GM19025 (cell line): Measurements from ENCODE around the gene SLC49A4.

Experiments used
- ATAC-seq: cut with Tn5 transposase; IDR thresholded peaks from one replicate; pipeline ENCODE4 v1.9.1; 2021; ENCODE audit warnings: mild to moderate bottlenecking, low read depth, moderate library complexity; ENCODE audit not compliant: unreplicated experiment

SLC49A4 gene

DNA sequence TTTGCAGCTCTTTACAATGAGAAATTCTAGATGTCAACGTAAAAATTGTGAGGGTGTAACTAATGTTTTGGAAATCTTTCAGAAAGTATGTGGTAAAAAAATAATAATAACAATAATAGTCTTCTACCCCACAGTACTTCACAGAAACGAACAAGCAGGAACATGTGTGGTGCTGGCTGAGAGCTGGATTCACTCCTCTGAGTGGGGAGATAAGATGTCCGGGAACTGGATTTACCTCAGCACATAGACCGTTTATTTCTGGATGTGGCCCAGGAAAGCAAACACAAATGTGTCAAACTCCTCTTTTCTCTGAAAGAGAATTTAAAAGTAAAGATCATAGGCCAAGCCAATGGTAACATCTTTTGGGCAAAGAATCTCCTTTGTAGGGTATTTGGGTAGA lies 103.4 kb downstream of the SLC49A4 start:
- no peak for ATAC-seq

DNA sequence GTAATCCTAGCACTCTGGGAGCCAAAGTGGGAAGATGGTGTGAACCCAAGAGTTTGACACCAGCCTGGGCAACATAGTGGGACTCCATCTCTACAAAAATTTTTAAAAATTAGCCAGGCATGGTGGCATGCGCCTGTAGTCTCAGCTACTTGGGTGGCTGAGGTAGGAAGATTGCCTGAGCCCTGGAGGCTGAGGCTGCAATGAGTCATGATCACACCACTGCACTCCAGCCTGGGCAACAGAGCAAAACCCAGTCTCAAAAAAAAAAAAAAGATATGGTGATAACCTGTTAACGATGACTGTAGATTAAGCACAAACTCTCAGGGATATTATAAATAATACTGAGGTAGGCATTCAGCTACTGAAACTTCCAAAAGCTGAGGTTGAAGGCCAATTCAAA lies 107.5 kb downstream of the SLC49A4 start:
- no peak for ATAC-seq

DNA sequence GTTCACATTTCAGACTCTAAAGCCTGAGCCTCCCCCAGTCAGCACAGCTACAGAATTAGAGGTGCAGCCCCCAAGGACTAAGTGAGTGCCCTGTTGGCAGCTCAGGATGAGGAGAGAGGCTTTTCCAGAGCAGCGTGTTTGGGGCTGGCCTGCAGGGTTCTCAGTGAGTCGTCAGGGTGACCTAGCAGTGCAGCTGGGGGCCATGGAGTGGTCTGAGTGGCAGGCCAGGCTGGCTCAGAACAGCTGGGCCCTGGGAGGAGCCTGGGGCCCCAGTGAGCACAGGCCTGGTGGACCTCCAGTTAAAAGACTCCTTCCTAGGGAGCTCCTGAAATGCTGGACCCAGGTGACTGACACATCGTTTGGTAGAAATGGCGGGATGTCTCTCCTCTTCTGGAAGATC lies 108.3 kb downstream of the SLC49A4 start:
- ATAC-seq, result no peak

DNA sequence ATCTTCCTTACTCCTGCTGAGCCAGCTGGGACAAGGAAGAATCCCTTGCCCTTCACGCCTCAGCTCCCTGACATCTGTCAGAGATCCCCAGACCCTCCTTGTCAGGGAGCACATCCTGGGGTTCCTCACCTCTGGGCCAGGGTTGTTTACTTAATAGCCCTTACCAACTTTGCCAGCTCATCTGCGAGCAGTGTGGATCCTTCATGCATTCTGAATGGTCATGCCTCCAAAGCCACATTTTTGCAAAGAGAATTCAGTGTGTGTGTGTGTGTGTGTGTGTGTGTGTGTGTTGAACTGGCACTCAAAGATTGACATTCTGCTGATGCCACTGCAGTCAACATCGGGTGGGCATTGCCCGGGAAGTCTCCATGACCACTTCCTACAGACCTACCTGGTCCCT lies 112.6 kb downstream of the SLC49A4 start:
- no peak for ATAC-seq

DNA sequence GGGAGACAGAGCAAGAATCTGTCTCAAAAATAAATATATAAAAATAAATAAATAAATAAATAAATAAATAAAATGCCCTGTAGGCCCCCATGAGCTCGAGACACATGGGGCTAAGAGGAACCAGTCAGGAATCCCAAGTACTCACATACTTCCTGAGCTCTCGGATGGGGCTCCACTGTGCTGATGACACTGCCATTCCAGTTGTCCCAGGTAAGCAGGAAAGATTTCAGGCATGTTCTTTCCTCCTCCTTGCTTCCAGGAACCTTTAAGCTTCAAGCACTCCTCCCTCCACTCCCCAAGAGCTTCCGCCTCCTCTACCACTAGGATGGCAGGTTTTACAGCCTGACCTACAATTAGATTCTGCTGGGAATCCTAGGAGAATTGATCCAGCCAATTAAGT lies 113.4 kb downstream of the SLC49A4 start:
- no peak for ATAC-seq

DNA sequence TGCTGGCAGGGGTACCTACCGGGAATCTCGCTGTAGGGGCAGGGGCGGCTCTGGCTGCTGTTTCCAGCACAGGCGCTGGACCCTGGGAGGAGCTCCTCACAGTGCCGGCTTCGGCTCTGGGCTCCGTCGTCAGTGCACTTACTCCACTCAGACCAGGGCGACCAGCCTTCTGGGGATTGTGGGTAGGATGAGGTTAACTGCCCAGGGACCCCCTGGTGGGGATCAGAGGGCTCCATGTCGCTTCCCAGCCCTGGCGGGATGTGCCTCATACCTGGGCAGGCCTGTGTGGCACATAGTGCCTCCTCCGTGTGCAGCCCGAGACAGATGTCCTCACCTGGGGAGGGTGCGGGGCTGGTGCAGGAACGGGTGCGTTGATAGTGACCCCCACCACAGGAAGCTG lies 117.0 kb downstream of the SLC49A4 start:
- no peak for ATAC-seq

DNA sequence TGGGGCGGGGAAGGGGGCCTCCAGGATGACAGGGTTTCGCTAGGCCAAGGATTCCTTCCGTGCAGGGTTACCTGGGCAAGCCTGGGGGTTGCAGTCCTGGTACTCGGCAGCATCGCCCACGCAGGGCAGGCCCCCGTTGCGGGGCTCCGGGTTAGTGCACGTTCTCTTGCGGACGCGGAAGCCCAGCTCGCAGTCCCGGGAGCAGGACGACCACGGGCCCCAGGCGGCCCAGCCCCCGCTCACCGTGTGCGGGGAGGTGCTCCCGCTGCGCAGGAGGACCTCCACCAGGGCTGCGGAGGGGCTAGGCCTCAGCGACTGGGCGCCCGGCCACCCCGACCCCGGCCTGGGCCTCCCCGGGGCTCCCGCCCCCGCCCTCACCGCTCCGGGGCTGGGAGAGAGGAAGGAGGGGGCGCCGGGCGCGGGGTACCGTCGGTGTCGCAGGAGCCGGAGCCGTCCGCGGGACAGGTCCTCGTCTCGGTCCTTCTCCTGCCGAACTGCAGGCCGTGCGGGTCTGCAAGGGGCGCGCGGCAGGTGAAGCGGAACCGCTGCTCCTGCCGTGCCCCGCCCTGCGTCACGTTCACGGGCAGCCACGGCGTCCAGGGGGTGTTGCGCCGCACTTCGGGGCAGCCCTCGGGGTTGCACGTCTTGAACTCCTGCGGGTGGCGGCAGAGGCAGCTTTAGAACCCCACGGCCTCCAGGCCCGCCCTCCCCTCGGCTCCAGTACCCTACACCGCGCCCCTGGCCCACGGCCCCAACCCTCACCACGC lies 118.1 kb downstream of the SLC49A4 start:
- ATAC-seq, result no peak

DNA sequence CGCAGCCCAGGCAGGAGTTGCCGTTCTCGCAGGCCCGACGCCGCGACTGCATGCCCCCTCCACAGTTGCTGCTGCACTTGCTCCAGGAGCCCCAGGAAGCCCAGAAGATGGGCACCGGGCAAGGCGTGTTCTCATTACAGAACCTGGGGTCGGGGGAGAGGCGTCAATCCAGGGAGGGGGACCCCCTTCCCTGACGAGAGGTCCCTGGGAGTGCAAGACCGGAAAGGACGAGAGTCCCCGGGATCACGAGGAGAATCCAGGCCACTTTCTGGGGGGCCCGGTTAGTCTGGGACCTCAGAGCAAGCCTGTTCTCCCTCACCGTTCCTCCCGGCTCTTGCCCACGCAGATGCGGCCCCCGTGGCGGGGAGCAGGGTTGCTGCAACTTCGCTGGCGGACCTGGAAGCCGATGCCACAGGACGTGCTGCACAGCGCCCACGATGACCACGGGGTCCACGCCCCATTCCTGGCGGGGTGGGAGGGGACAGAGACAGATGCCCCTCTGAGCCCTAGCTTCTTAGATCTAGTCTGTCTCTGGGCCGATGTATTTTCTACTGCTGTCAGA lies 118.8 kb downstream of the SLC49A4 start:
- ATAC-seq, result no peak

DNA sequence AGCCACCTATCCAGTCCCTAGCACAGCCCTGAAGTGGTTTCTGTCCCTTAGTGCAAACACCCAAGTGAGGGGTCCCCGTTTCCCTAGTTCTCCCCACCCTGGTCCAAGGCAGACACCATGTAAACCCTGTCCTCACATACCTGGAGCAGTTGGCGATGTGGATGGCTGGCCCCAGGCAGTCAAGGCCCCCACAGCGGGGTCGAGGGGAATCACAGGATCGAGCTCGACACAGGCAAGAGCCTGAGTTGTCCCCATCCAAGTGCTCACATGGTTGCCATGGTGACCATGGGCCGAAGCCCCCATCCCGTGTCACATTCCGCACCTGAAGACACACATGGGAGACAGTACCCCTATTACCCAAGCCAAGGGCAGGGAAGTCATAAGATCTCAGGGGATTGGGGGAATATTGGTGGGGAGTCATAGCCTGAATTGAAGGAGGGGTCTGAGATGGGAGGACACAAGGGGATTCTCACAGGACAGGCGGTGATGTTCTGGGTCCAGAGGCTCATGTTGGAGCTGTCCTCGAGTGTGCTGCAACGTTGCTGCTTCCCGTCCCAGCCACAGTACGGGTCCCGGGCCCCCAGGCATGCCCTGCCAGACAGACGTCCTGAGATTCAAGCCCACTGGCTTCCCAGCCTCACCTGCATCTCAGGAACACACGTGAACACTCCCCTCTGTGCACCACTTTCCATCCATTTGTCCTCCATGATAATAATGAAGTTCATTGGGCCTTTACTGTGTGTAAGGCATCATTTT lies 120.6 kb downstream of the SLC49A4 start:
- no peak for ATAC-seq

DNA sequence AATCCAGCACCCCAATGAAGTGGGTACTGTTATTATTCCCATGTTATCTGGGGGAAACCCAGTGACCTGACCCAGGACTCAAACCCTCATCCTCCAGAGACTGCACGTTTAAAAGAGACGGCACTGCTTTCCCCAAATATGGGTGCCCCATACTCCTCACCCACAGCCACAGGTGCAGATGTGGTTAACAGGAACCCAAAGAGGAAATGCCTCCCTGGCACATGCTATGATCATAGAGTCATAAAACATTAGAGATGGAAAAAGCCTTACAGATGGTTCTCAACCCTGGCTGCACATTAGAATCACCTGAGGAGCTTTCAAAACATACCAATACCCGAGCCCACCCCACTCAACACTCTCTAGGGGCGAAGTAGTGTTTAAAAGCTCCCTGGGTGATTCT lies 121.2 kb downstream of the SLC49A4 start:
- ATAC-seq, result no peak

DNA sequence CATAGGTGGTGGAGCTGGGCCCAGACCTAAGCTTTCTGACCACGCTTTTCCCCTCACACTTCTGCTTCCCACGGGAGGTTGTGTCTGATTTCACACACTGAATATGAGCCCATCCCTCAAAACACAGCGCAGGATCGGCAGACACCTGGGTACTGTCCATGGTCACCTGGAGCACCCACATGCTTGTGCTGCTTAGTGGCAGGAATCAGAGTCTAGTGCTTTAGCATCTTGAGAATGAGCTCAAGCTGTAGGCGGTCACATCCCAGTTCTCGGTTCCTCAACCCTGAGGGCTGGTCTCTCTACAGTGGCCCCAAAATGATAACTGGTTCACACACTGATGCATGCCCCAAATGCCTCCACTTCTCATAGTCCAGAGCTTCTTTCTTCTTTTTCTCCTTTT lies 121.7 kb downstream of the SLC49A4 start:
- ATAC-seq, result no peak

DNA sequence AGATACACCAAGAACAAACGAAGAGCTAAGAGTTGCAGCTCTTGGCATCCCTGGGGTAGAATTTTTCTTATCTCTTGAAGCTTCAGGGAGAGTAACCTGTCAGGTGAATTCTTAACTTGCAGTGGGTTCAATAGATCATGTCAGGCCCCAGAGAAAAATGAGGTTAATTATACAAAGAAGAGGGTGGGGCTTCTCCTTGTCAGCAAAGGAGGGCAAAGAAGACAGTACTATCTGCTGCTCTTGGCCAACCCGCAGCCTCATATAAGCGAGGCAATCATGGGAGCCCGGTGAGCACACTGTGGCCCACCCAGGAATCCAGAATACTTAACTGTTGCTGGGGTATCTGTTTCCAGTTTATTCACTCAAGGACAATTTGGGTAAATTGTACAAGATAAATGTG lies 122.5 kb downstream of the SLC49A4 start:
- ATAC-seq, result no peak

DNA sequence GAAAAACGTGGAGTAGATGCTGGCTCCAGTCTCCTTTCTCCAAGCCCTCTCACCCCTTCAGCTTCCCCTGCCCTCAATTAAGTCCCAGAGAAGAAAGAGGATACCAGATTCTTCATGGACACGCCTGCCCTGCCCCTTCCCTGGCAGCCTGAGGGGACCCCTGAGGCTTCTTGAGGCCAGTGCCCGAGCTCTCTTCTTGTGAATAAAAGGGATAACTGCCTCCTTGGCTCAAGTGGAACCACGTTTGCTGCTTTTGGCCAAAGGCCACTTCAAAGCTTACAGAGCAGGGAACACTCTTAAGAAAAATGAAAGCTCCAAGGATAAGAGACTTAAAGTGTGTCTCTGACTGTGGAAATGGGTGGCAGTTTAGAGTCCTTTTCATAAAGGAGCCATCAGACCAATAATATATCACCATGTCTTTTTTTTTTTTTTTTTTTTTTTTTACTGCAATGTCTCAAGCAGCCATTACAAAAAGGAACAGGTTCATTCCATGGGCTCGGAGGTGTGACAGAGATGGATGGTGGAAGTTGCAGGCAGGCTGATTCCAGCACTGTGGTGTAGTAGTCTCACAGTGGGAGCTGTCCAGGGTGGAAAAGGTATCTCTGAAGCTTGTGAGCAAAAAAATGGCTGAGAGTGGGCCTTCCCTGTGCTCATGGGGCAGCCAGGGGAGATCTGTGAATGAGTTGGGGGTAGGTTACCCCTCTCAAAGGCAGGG lies 123.9 kb downstream of the SLC49A4 start:
- no peak for ATAC-seq

DNA sequence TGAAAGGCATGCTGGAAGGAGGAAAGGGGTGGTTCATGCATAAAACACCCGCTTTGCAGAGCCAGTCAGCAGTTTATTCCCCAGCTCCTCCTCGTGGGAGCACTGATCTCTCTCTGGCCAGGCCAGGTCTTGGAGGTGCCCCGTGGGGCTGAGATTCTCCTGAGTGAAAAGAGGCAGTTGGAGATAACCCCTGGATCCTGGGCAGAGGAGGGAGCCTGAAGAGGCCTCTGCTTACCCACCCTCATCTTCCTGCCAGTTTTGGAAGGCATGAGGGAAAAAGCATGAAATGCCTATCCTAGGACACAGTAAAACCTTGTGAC lies 124.4 kb downstream of the SLC49A4 start:
- no peak for ATAC-seq

DNA sequence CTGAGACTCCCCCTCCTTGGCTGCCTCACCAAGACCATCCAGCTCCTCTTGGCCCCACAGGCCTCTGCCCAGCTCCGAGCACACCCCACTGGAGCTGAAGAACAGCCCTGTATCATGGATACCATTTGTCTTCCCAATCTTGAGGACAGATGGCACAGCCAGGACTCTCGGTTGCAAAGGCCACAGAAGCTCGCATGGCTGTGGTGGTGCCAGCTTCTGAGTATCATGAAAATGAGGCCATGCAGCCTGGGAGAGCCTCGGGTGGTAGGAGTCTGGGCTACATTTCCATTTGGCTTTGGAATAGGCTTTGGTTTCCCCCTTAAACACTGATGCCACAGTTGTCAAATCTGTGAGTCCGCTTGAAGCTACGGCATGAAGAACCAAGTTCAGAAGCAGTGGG lies 126.1 kb downstream of the SLC49A4 start:
- no peak for ATAC-seq

DNA sequence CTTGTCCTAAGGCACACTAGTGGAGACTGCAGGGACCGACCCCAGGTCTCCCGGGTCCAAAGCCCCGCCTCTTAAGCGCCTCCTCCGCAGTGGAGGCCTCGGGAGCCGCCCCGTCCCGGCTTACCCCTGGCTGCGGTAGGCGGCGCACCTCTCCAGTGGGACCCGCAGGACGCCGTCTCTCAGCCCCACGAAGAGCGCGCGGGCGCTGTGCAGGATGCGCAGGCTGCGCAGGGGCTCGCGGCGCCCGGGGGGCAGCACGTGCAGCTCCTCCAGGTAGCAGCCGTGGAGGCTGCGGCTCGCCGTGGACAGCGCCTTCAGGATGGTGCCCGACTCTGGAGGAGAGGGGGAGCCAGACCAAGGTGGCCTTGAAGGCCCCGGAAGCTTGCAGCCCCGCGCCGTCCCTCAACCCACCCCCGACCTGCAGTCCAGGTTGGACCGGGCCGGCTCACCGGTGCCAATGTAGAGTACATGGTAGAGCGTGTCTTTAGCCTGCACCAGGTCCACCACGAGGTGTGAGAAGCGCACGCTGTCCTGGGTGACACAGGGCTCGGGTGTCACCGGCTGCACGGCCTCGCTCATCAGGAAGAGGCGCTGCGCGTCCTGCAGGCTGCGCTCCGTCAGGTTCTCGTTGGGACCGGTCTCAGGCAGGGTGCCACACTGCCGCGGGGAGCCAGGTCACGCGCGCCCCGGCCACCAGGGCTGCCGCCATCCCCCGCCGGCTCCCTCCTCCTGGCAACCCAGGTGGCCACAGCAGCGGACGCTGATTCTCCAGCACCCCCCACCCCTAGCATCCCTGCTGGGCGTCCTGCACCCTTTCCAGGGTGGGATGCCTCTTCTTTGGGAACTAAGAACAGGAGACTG lies 127.2 kb downstream of the SLC49A4 start:
- ATAC-seq, result no peak

DNA sequence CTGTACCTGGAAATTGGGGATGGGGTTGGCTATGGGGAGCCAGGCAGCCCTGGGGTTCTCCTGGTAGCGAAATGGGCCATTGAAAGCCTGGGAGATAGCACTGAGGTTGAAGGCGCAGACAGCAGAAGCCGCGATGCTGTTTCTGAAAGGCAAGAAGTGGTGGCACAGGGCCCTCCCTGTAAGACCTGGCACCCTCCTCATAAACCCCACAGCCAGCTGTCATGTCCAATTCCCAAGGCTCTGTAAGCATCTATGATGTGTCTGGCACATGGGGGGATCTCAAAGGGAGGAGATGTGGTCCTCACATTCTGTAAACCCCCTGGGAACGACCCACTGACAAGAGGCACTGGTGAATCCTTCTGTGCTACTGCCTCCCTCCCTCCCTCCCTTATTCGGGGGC lies 128.7 kb downstream of the SLC49A4 start:
- no peak for ATAC-seq

DNA sequence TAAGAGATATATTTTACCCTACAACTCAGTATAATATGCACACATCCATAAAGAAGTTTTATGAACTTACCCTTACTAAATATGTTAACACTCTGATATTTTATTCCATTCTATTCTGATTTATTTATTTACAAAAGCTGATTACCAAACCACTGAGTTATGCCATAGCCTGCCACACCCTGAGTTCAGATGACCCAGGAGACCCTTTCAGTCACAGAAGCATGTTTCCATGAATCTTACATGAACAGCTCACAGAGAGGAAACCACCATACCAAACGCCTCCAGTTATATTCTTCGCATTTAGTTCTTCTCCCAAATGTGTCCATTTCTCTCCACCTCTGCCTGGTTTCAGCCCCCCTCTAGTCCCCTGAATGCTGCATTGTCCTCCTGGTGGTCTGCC lies 129.2 kb downstream of the SLC49A4 start:
- ATAC-seq, result no peak

DNA sequence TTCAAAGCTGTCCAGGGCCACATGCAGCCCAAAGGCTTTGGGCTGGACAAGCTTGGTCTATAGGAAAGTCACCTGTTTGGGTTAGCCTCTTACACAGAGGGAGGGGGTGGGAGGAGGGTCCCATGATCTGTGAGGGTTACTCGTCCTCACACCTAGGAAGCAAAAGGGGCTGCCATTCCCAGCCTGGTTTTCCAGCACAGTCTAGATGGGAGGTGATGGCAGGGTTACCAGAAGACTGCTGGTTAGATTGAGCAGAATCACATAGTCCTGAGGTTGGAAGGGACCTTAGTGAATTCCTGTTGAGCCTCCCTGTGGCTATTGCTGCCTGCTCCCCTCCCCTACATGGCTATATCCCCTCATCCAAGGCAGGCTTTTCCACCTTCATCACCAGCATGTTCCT lies 130.9 kb downstream of the SLC49A4 start:
- no peak for ATAC-seq

DNA sequence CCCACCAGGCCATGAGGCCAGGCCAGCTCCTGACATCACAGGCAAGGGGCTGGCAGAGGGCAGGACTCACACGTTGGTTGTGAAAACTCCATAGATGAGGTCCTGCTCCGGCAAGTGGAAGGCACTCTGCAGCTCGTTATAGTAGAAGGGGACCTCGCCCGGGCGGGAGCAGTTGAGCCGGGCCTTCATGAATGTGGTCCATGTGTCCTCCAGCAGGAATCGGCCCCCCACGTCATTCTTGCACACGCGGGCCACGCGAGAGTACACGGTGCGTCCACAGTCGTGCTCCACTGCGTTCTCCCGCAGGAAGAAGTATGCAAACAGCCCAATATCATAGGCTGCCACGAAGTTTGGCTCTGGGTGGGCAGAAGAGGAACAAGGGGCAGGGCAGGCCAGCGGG lies 131.5 kb downstream of the SLC49A4 start:
- ATAC-seq, result no peak
